HCT116 (cell line): Measurements from ENCODE around the gene MEGF6. TPM values are rescaled to one million over a fixed set of nuclear protein-coding genes. Genes with fewer than 3 reads are reported as not detected.

ENCODE experiments used
- ATAC-seq: fragments of 200-7000 bp; cut with Tn5 transposase; 2 replicates; pipeline ENCODE4 v1.9.1; 2020; ENCODE audit warnings: mild to moderate bottlenecking, moderate library complexity
- BruUV-seq: library from RNA; stranded (reverse); fragments of 400-500 nt; replicated peaks from 2 replicates; lab custom pipeline; 2021; lab: Mats Ljungman, UMichigan
- CTCF ChIA-PET: fragments of 300-600 bp; sonication (Branson Sonifier 250); formaldehyde crosslinking; loops from one replicate; lab custom pipeline; 2021; ENCODE audit warnings: antibody characterized with exemption; lab: Charles Lee
- POLR2A ChIA-PET: fragments of 300-600, 350-600 bp; sonication (Branson Sonifier 250); formaldehyde crosslinking; loops from one replicate; lab custom pipeline; 2021; ENCODE audit warnings: antibody characterized with exemption; lab: Charles Lee
- RAD21 ChIA-PET, 2 experiments: fragments of 300-600 bp; sonication (Branson Sonifier 250); formaldehyde crosslinking; loops; one replicate each; lab custom pipeline; 2023; ENCODE audit warnings: low total read pairs in 2 of 2; ENCODE audit not compliant: uncharacterized antibody in 2 of 2, unreplicated experiment in 2 of 2, low non-redundant PET in 1 of 2; lab: Charles Lee
- DNase-seq: peaks from one replicate; pipeline ENCODE4 v3.0.0-alpha.2; 2010; ENCODE audit warnings: low read depth, low spot score
- H2AFZ ChIP-seq: fragments of 200-600 bp; shearing (Covaris generic), sonication (generic); 2 replicates; pipeline ENCODE4 v1.6.1; 2017; ENCODE audit warnings: low read depth, mixed run types, mixed read lengths, antibody characterized with exemption, low read length; ENCODE audit not compliant: poor library complexity, severe bottlenecking
- H3K27ac ChIP-seq: 2 replicates; pipeline ENCODE4 v1.5.1; 2012; ENCODE audit warnings: low read depth, low read length
- H3K27me3 ChIP-seq: fragments of 200-600 bp; sonication (generic); 2 replicates; pipeline ENCODE4 v1.6.1; 2016; ENCODE audit warnings: mixed run types, low read length, mixed read lengths; ENCODE audit not compliant: insufficient read depth
- H3K36me3 ChIP-seq, 2 experiments: fragments of 200-500 bp in 1 of 2; fragments of 200-600 bp in 1 of 2; sonication (Bioruptor generic) in 1 of 2; sonication (generic) in 1 of 2; 2 replicates each; pipeline versions ENCODE4 v1.5.1 to v1.6.1; 2014 to 2016; ENCODE audit warnings: low read length in 2 of 2, inconsistent platforms in 1 of 2, mixed read lengths in 1 of 2, mixed run types in 1 of 2; ENCODE audit not compliant: insufficient read depth in 2 of 2, control insufficient read depth in 1 of 2
- H3K4me1 ChIP-seq, 2 experiments: fragments of 200-600 bp in 1 of 2; sonication (generic) in 1 of 2; 2 replicates each; pipeline versions ENCODE4 v1.5.1 to v1.6.1; 2012 to 2017; ENCODE audit warnings: low read length in 2 of 2, inconsistent platforms in 1 of 2, mild to moderate bottlenecking in 1 of 2, mixed read lengths in 1 of 2, mixed run types in 1 of 2, moderate library complexity in 1 of 2; ENCODE audit not compliant: insufficient read depth in 2 of 2, control insufficient read depth in 1 of 2
- H3K4me2 ChIP-seq: fragments of 200-600 bp; sonication (generic); 2 replicates; pipeline ENCODE4 v1.6.1; 2017; ENCODE audit warnings: mixed run types, low read length, mixed read lengths
- H3K4me3 ChIP-seq, 2 experiments: fragments of 200-600 bp in 1 of 2; sonication (generic) in 1 of 2; replicated peaks in 1 of 2; 2 replicates each; pipeline ENCODE4 v1.5.1; 2011 to 2016; ENCODE audit warnings: low read length in 2 of 2, control low read depth in 1 of 2, low read depth in 1 of 2, mild to moderate bottlenecking in 1 of 2, mixed read lengths in 1 of 2, mixed run types in 1 of 2
- H3K79me2 ChIP-seq: fragments of 200-600 bp; sonication (generic); 2 replicates; pipeline ENCODE4 v1.6.1; 2017; ENCODE audit warnings: mild to moderate bottlenecking, mixed run types, low read length, moderate library complexity, mixed read lengths; ENCODE audit not compliant: insufficient read depth
- H3K9ac ChIP-seq: fragments of 200-600 bp; sonication (generic); 2 replicates; pipeline ENCODE4 v1.6.1; 2016; ENCODE audit warnings: low read length, mixed read lengths
- H3K9me2 ChIP-seq: fragments of 200-600 bp; sonication (generic), shearing (Covaris generic); 2 replicates; pipeline ENCODE4 v1.6.1; 2017; ENCODE audit warnings: mixed run types, mild to moderate bottlenecking, moderate library complexity; ENCODE audit not compliant: insufficient read depth
- H3K9me3 ChIP-seq, 2 experiments: fragments of 200-500 bp in 1 of 2; fragments of 200-600 bp in 1 of 2; sonication (Bioruptor generic) in 1 of 2; sonication (generic) in 1 of 2; 2 replicates each; pipeline ENCODE4 v1.6.1; 2014 to 2017; ENCODE audit warnings: low read length in 2 of 2, mixed read lengths in 2 of 2, inconsistent platforms in 1 of 2, low read depth in 1 of 2, mild to moderate bottlenecking in 1 of 2, mixed run types in 1 of 2, moderate library complexity in 1 of 2; ENCODE audit not compliant: control insufficient read depth in 1 of 2, insufficient read depth in 1 of 2
- H4K20me1 ChIP-seq: fragments of 200-600 bp; sonication (generic), shearing (Covaris generic); 2 replicates; pipeline ENCODE4 v1.6.1; 2017; ENCODE audit warnings: mixed run types, mild to moderate bottlenecking, moderate library complexity; ENCODE audit not compliant: insufficient read depth
- CBX3 ChIP-seq: IDR thresholded peaks from 2 replicates; pipeline ENCODE4 v1.6.1; 2012; ENCODE audit warnings: low read depth
- CTCF ChIP-seq, 3 experiments: fragments of 200-600 bp in 1 of 3; sonication (generic) in 1 of 3; IDR thresholded peaks in 2 of 3; conservative IDR thresholded peaks in 1 of 3; 2 replicates each; pipeline ENCODE4 v1.5.1; 2012 to 2017; ENCODE audit warnings: low read depth in 2 of 3, low read length in 2 of 3, antibody characterized with exemption in 1 of 3, borderline replicate concordance in 1 of 3, control low read depth in 1 of 3, mild to moderate bottlenecking in 1 of 3, mixed read lengths in 1 of 3, mixed run types in 1 of 3, moderate library complexity in 1 of 3; ENCODE audit not compliant: insufficient read depth in 1 of 3
- ELF1 ChIP-seq: IDR thresholded peaks from 2 replicates; pipeline ENCODE4 v1.6.1; 2012; ENCODE audit warnings: low read depth, borderline replicate concordance
- FOSL1 ChIP-seq: IDR thresholded peaks from 2 replicates; pipeline ENCODE4 v1.6.1; 2012; ENCODE audit warnings: low read depth
- JUND ChIP-seq: IDR thresholded peaks from 2 replicates; pipeline ENCODE4 v1.6.1; 2012
- POLR2A ChIP-seq: IDR thresholded peaks from 2 replicates; pipeline ENCODE4 v1.7.0; 2011; ENCODE audit warnings: borderline replicate concordance; ENCODE audit not compliant: insufficient read depth, insufficient read length; ENCODE audit errors: extremely low read depth
- intact Hi-C: fragments of 100-400 bp; cut with micrococcal nuclease; formaldehyde crosslinking; loops from 2 replicates; pipeline ENCODE4 v1.10.0; 2022
- total RNA-seq: library from RNA; stranded (reverse); gene quantifications from one replicate; pipeline ENCODE4 v1.2.1, GENCODE V29; 2021; ENCODE audit not compliant: unreplicated experiment
- TF ChIP-seq, protein P1 (sequence below): IDR thresholded peaks from 2 replicates; pipeline ENCODE4 v1.6.1; 2012; ENCODE audit warnings: low read depth

The MEGF6 gene
- total RNA-seq, 1 experiment from 2014 or later: 47.6 TPM

DNA sequence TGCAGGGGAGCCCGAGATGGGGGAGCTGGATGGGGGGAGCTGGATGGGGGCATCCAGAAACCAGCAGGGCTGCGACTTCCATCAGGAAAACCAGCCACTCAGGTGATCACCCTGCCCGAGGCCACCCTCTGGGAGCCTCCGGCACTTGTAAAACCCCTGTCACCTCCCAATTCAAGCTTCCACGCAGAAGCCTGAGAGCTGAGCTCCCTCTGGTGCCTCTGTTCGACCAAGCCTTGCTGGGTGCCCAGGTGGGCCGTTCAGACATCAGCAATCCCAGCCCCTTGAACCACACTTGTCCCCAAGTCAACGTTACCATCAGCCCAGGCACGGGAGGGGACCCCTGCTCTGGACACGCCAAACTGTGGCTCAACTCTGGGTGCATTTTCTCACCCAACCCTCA is 59.6 kb downstream of the MEGF6 start:
- no peaks in the 10 kb centered on the region for H4K20me1 ChIP-seq
- TF ChIP-seq ELF1 (no peak), CTCF (IDR thresholded peaks at IDR 0.05 in 2 of 3, conservative IDR thresholded peaks at IDR 0.05 in 1 of 3; ENCODE audit: borderline replicate concordance in 1 of 3, insufficient read depth in 1 of 3, low read depth in 2 of 3, low read length in 2 of 3) (no peak), CBX3 (no peak), FOSL1 (no peak), JUND (no peak), POLR2A (no peak)
- TF ChIP-seq, protein P1, sequence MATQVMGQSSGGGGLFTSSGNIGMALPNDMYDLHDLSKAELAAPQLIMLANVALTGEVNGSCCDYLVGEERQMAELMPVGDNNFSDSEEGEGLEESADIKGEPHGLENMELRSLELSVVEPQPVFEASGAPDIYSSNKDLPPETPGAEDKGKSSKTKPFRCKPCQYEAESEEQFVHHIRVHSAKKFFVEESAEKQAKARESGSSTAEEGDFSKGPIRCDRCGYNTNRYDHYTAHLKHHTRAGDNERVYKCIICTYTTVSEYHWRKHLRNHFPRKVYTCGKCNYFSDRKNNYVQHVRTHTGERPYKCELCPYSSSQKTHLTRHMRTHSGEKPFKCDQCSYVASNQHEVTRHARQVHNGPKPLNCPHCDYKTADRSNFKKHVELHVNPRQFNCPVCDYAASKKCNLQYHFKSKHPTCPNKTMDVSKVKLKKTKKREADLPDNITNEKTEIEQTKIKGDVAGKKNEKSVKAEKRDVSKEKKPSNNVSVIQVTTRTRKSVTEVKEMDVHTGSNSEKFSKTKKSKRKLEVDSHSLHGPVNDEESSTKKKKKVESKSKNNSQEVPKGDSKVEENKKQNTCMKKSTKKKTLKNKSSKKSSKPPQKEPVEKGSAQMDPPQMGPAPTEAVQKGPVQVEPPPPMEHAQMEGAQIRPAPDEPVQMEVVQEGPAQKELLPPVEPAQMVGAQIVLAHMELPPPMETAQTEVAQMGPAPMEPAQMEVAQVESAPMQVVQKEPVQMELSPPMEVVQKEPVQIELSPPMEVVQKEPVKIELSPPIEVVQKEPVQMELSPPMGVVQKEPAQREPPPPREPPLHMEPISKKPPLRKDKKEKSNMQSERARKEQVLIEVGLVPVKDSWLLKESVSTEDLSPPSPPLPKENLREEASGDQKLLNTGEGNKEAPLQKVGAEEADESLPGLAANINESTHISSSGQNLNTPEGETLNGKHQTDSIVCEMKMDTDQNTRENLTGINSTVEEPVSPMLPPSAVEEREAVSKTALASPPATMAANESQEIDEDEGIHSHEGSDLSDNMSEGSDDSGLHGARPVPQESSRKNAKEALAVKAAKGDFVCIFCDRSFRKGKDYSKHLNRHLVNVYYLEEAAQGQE: no peak
- no peak overlapping the region for H3K4me2 ChIP-seq
- no peaks in the 10 kb centered on the region for H3K36me3 ChIP-seq
- no peak overlapping the region for H3K9ac ChIP-seq
- H3K4me1 ChIP-seq: peaks cover 25 to 51% of the 10 kb centered on the region in 2 experiments
- H3K4me3 ChIP-seq: no peak overlapping the region
- no peak for DNase-seq
- no TSS peak for BruUV-seq
- H2AFZ ChIP-seq: no peak overlapping the region
- CTCF ChIA-PET: no interaction called here
- H3K27me3 ChIP-seq: no peaks in the 10 kb centered on the region
- POLR2A ChIA-PET: no interaction called here
- intact Hi-C loops: no loop called here
- H3K27ac ChIP-seq: no peak overlapping the region
- no peaks in the 10 kb centered on the region for H3K9me3 ChIP-seq
- RAD21 ChIA-PET: no interaction called here
- H3K79me2 ChIP-seq: no peaks in the 10 kb centered on the region
- no peaks in the 10 kb centered on the region for H3K9me2 ChIP-seq
- ATAC-seq: no peak
